Neural cell (in vitro differentiated cells): Measurements from ENCODE around the gene FAM210A.
A peak's percentile ranks its signal among the peaks of the same experiment; 100 is the strongest.

Experiments used
- EP300 ChIP-seq: fragments of 450-650 bp; conservative IDR thresholded peaks from 2 replicates; pipeline ENCODE4 v1.6.1; 2014; ENCODE audit warnings: antibody characterized with exemption, mild to moderate bottlenecking, moderate library complexity; ENCODE audit not compliant: poor library complexity, severe bottlenecking
- EZH2 ChIP-seq: fragments of 200-600, 300-800 bp; shearing (Covaris generic), sonication (generic); IDR thresholded peaks from 2 replicates; pipeline ENCODE4 v1.6.1; 2014; ENCODE audit warnings: antibody characterized with exemption, low read length, borderline replicate concordance, mild to moderate bottlenecking; ENCODE audit not compliant: insufficient read depth, poor library complexity, severe bottlenecking
- MXI1 ChIP-seq: fragments of 450-650 bp; conservative IDR thresholded peaks from 2 replicates; pipeline ENCODE4 v1.6.1; 2014; ENCODE audit warnings: antibody characterized with exemption, mild to moderate bottlenecking; ENCODE audit not compliant: poor library complexity, severe bottlenecking
- RAD21 ChIP-seq: fragments of 450-650 bp; conservative IDR thresholded peaks from 2 replicates; pipeline ENCODE4 v1.6.1; 2014; ENCODE audit warnings: antibody characterized with exemption, mild to moderate bottlenecking, moderate library complexity
- SMC3 ChIP-seq: fragments of 450-650 bp; conservative IDR thresholded peaks from 2 replicates; pipeline ENCODE4 v1.6.1; 2014; ENCODE audit warnings: antibody characterized with exemption, mild to moderate bottlenecking, moderate library complexity; ENCODE audit not compliant: poor library complexity
- TAF1 ChIP-seq: IDR thresholded peaks from 2 replicates; pipeline ENCODE4 v1.6.1; 2012; ENCODE audit warnings: low read depth
- TF ChIP-seq, protein P1 (sequence below): IDR thresholded peaks from 2 replicates; pipeline ENCODE4 v1.6.1; 2012; ENCODE audit warnings: borderline replicate concordance
- TF ChIP-seq, protein P2 (sequence below): fragments of 450-650 bp; IDR thresholded peaks from 2 replicates; pipeline ENCODE4 v1.5.1; 2014; ENCODE audit warnings: antibody characterized with exemption, mild to moderate bottlenecking, moderate library complexity; ENCODE audit not compliant: poor library complexity, severe bottlenecking

DNA sequence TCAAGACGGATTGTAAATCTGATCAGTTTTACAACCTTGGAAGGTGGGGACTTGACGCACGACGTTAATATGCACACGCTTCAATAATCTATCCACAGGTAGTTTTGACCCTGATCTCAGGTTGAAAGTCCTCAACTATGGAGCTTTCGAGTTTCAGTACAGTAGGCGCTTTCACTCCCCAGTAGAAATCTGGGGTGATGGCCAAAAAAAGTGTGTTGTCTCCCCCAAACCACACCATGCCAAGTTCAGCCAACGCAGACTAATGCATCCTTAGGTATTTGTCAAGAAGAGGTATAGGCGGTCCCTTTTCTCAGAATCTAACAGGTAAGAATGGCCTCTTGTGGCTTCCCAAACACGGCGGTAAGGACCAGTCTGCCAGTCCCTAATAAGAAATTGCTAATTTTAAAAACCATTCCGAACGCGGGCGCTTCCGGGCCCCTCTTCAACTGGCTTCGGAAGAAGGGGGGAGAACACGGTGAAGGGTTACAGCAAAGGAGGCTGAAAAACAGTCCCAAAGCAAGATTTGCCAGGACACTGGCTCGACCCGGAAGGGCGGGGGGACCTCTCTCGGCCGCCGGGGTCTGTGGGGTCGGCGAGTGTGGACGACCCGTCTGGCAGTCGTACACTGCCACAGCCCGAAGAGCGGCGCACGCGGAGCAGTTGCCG is 659 bp downstream of the FAM210A start:
- no peak for TF ChIP-seq TAF1
- TF ChIP-seq RAD21 = no peak
- TF ChIP-seq, protein P1, sequence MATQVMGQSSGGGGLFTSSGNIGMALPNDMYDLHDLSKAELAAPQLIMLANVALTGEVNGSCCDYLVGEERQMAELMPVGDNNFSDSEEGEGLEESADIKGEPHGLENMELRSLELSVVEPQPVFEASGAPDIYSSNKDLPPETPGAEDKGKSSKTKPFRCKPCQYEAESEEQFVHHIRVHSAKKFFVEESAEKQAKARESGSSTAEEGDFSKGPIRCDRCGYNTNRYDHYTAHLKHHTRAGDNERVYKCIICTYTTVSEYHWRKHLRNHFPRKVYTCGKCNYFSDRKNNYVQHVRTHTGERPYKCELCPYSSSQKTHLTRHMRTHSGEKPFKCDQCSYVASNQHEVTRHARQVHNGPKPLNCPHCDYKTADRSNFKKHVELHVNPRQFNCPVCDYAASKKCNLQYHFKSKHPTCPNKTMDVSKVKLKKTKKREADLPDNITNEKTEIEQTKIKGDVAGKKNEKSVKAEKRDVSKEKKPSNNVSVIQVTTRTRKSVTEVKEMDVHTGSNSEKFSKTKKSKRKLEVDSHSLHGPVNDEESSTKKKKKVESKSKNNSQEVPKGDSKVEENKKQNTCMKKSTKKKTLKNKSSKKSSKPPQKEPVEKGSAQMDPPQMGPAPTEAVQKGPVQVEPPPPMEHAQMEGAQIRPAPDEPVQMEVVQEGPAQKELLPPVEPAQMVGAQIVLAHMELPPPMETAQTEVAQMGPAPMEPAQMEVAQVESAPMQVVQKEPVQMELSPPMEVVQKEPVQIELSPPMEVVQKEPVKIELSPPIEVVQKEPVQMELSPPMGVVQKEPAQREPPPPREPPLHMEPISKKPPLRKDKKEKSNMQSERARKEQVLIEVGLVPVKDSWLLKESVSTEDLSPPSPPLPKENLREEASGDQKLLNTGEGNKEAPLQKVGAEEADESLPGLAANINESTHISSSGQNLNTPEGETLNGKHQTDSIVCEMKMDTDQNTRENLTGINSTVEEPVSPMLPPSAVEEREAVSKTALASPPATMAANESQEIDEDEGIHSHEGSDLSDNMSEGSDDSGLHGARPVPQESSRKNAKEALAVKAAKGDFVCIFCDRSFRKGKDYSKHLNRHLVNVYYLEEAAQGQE = peak; percentile 6
- TF ChIP-seq, protein P2, sequence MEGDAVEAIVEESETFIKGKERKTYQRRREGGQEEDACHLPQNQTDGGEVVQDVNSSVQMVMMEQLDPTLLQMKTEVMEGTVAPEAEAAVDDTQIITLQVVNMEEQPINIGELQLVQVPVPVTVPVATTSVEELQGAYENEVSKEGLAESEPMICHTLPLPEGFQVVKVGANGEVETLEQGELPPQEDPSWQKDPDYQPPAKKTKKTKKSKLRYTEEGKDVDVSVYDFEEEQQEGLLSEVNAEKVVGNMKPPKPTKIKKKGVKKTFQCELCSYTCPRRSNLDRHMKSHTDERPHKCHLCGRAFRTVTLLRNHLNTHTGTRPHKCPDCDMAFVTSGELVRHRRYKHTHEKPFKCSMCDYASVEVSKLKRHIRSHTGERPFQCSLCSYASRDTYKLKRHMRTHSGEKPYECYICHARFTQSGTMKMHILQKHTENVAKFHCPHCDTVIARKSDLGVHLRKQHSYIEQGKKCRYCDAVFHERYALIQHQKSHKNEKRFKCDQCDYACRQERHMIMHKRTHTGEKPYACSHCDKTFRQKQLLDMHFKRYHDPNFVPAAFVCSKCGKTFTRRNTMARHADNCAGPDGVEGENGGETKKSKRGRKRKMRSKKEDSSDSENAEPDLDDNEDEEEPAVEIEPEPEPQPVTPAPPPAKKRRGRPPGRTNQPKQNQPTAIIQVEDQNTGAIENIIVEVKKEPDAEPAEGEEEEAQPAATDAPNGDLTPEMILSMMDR = no peak
- TF ChIP-seq EZH2 = no peak
- no peak for TF ChIP-seq SMC3
- TF ChIP-seq EP300 = no peak
- no peak for TF ChIP-seq MXI1
